ENCODE measurements around the gene TNFRSF12A.

TNFRSF12A gene

DNA sequence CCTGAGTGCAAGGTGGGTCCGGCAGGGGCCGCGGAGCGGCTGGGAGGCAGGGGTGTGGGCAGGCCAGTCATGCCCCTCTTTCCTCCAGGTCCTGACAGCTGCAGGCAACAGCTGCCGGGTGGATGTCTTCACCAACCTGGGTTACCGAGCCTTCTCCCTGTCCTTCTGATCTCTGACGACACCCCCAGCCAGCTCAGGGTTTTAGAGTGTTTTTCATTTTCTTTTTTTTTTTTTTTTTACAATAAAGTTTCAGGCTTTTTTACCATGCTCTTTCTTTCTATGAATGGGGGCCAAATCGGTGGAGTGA is 7.3 kb downstream of the TNFRSF12A start:
- DNase-seq = no peak

GRCh38 chr16:3027983-3028715 is 8.0 kb downstream of the TNFRSF12A start:
- no peak for DNase-seq

- DNase-seq = no peak
Measured at GRCh38 chr16:3028716-3029319, 8.7 kb downstream of the TNFRSF12A start.

DNA sequence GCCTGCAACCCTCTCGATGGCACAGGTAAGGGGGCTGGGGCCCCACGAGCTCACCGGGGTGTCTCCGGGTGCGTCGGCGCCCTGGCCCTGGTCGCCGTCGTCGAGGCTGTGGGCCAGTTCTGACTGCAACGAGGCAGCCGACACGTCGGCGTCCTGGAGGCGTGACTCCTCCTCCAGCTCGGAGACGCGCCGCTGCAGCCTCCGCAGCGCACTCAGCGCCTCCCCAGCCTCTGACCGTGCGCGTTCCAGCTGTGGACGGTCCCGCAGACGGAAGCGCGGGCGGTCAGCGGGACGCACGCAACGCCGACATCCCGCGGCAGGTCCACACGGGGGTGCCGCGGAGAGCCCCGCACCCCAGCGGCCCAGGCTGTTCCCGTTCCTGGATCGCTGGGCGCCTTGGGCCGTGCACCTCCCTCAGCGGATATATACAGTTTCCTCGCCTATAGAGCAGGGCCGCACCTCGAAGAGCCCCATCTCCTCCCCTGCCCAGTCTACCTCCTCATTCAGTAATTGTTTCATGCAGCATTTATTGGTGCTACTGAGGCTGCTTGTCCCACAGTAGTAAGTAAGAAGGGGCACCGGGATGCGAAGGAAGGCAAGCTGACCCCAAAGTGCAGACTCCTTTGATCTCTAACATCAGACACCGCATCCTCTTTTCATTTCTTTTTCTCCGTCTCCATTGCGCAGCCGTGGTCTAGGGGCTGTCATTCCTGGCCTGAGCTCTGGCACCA is 9.5 kb downstream of the TNFRSF12A start:
- DNase-seq = no peak

- no peak for DNase-seq
Measured at GRCh38 chr16:3030222-3031212, 10.3 kb downstream of the TNFRSF12A start.

- no peak for DNase-seq
Measured at GRCh38 chr16:3032624-3033023, 12.5 kb downstream of the TNFRSF12A start.

DNA sequence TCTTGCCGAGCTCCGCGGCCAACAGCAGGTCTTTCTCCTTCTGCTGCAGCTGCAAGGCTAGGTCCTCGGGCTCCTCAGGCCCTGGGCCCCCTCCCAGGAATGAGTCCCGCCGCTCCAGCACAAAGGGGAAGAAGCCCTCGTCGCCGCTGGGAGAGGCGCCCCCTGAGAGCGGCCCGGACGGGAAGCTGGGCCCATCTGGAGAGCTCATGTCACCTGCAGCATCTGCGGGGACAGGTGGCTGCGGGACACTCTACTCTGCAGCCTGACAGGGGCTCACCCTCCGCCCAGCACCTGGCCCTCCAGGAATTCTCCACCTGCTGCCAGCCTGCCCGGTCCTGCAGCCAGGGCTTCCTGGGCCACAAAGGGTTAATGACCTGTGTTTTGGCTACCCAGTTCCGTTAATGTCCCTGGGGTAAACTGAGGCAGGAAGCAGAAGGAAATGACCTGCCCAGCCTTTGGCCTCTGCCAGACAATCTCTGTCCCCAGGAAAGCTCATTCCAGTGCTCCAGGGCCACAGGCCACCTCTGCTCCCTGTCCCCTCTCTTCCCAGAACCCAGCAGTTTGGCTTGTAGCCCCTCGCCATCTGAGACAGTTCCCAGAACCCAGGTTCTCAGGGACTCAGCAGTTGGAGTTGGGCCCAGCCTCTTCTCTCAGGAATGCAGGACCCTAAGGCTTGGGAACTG is 15.3 kb downstream of the TNFRSF12A start:
- DNase-seq = no peak

DNA sequence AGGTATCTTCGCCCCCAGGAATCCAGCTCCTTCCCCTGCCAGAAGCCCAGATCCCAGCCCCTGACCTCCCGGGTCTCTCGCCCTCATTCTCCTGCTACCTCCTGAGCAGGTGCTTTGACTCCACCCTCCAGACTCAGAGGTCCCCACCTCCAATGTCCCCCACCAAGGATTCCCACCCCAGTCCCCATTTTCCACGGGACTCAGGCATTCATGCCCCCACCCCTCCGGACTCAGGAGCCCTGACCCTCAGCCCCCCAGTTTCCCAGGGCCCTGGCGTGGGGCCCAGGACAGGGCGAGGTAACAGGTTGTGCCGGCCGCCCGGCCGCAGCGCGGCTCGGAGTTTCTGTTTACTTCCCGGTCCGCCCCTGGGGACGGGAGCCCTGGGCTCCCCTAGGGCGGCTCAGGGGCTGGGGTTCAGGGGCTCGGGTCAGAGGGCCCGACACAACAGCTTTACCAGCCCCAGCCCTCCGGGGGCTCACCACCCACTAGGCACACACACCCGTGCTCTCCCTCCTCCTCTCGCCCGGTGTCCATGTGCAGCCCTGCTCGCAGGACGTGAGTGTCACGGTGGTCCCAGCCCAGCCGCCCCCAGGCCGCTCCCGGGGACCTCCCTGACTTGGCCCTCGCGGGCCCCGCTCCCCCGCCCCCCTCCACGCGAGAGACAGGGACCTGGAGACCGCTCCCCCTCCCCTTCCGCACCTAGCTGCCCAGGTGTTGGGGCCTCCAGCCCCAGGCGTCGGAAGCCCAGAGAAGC is 16.0 kb downstream of the TNFRSF12A start:
- no peak for DNase-seq

GRCh38 chr16:3036726-3037315 is 16.7 kb downstream of the TNFRSF12A start, which contains the start of gene BICDL2:
BICDL2 (minus strand) TSS chr16:3036944; CDS start chr16:3035496, 1,448 bp downstream.
- DNase-seq = no peak

GRCh38 chr16:3038256-3038655 is 18.1 kb downstream of the TNFRSF12A start:
- DNase-seq = no peak

DNA sequence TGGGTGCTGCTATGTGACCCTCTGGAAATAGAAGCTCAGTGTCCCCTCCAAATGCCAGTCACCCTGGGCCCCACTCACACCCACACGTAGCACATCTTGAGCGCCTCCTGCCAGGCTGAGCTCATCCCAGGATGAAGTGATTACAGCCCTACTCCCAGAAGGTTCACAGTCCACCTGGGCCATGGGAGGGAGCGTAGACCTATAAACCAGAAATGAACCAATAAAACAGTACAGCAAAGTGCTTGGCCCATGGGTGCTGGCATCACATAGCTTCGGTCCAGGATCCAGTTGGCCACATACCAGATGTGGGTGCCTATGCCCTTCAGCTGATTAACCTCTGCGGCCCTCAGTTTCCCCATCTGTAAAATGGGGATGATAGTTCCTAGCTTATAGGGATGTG is 18.7 kb downstream of the TNFRSF12A start:
- no peak for DNase-seq

- no peak for DNase-seq
Measured at GRCh38 chr16:3042376-3042775, 22.2 kb downstream of the TNFRSF12A start.

DNA sequence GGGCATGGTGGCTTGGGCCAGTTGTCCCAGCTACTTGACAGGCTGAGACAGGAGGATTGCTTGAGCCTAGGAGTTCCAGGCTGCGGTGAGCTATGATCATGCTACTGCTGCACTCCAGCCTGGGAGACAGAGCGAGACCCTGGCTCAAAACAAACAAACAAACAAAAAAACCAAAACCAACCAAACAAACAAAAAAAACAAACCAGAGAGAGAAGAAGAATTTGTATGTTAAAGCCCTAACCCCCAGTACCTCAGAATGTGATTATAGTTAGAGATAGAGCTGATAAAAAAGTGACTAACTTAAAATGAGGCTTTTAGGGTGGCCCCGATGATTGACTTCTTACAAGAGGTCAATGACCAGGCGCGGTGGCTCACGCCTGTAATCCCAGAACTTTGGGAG is 24.5 kb downstream of the TNFRSF12A start:
- no peak for DNase-seq

DNA sequence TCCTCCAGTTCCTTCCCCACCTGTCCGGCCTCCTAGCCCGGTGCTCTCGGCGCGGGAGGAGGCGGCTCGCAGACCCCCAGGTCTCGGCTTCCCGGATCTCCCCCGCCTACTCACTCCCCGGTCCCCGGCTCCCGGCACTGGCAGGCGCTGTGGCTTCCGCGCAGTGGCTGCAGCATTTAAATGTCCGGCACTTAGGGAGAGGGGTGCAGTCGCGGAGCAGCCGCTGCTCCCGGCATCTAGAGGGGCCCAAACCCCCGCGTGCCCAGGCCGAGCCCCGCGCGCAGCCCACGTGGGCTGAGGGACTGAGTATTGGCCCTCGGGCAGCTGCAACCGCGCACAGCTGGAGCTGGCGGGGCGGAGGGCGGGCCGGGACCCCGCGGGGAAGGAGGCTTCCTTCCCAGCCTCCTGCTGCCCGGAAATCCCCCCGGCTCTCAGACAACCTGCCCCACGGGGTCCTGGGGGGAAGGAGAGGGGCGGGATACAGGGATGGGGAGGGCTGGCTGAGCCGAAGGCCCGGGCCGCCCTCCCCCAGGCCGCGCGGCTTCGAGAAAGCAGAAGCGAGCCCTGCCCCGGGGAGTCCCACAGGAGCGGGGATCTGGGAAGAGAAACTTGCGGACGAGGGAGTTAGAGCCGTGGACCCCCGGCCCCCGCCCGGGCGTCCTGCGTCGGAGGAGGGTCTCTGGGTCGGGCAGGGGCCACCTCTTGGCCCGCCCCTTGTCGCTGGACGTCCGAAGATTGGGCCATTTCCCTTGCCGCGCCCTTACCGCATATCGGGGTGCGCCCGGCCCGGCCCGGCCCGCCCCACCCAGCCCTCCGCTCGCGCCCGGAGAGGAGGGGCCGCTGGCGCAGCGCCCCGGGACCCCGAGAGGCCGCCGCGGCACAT is 25.8 kb downstream of the TNFRSF12A start, which contains the start of gene MMP25:
MMP25 (plus strand) TSS at position 804 of the 883 bp plus-strand sequence. CDS start 357 bp downstream, outside the sequence.
- no peak for DNase-seq

GRCh38 chr16:3046641-3047386 is 26.6 kb downstream of the TNFRSF12A start:
- DNase-seq = no peak

GRCh38 chr16:3047387-3047720 is 27.2 kb downstream of the TNFRSF12A start:
- no peak for DNase-seq

DNA sequence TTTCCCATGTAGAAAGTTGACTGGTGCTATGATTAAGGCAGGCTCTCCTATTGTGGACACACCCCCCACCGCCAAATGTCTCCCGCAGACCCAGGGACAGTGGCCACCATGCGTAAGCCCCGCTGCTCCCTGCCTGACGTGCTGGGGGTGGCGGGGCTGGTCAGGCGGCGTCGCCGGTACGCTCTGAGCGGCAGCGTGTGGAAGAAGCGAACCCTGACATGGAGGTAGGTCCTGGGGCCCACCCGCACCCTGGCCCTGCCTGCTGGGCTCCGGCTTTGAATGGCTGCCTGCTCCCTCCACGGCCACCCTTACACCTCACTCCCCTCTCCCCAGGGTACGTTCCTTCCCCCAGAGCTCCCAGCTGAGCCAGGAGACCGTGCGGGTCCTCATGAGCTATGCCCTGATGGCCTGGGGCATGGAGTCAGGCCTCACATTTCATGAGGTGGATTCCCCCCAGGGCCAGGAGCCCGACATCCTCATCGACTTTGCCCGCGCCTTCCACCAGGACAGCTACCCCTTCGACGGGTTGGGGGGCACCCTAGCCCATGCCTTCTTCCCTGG is 29.8 kb downstream of the TNFRSF12A start:
- no peak for DNase-seq

GRCh38 chr16:3050487-3050886 is 30.3 kb downstream of the TNFRSF12A start:
- no peak for DNase-seq

- no peak for DNase-seq
Measured at GRCh38 chr16:3051009-3051408, 30.8 kb downstream of the TNFRSF12A start.

All from NCI-H446 treated with DMSO at 0.1 percent for 48 hours (cell line).